ENCODE measurements around the gene OBSCN. TPM values are rescaled to one million over a fixed set of nuclear protein-coding genes. Genes with fewer than 3 reads are reported as not detected.

The OBSCN gene
- total and polyA plus RNA-seq, 2 donors = 10.1 to 75.9 TPM

GRCh38 chr1:228347181-228347580 is 139.3 kb downstream of the OBSCN start:
- Histone ChIP-seq H3K4me1 (ENCODE audit: control insufficient read depth in 2 of 2, insufficient read depth in 2 of 2, low read length in 2 of 2) (no peaks in the 10 kb centered on the region), H3K27ac (ENCODE audit: low read depth in 1 of 2, low read length in 1 of 2) (no peak overlapping the region), H3K36me3 (ENCODE audit: control insufficient read depth in 2 of 2, insufficient read depth in 2 of 2, low read length in 1 of 2) (peaks cover 0 to 15% of the 10 kb centered on the region in 2 donors), H3K4me3 (ENCODE audit: low read length in 2 of 2) (no peak overlapping the region), H3K9me3 (ENCODE audit: control insufficient read depth in 2 of 2, insufficient read depth in 1 of 2, low read length in 1 of 2) (no peaks in the 10 kb centered on the region), H3K27me3 (ENCODE audit: control insufficient read depth in 2 of 2, insufficient read depth in 1 of 2, low read length in 1 of 2) (no peaks in the 10 kb centered on the region)
- 96% methylated on average over 7 of the region's 7 CpGs for WGBS
- no peak for DNase-seq (ENCODE audit: low read depth in 6 of 9, low spot score in 9 of 9)

DNA sequence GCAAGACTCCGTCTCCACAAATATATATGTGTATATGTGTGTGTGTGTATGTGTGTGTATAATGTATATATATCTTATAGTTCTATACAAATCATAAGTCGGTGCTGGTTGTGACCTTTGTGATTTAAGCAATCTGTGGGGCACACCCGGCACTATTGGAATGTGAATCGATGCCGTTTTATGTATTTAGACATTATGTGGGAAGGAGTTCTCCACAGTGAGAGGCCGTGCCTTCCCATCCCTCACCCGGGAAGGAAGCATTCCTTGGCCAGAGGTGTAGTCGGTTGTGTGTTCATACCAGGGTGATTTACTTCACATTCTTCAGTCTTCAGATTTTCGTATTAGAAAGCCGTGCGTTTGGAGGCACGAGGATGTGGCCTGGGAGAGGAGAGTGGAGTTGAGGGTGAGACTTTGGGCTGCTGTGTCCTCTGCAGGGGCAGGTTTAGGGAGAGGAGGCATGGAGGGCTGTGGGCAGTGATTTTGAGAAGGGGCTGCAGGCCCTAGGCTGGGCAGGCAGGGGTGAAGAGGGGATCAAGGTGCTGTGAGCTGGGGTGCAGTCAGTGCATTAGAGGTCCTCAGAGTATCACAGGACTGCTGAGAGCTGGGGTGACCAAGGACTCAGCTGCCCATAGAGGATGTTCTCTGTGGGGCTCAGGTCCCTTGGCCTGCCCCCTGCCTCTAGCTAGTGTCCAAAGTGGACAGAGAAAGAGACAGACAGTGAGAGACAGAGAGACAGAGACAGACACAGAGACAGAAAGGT is 141.0 kb downstream of the OBSCN start:
- no peaks in the 10 kb centered on the region for H3K27me3 ChIP-seq (ENCODE audit: control insufficient read depth in 2 of 2, insufficient read depth in 1 of 2, low read length in 1 of 2)
- DNase-seq (ENCODE audit: low read depth in 6 of 9, low spot score in 9 of 9) = no peak

GRCh38 chr1:228349701-228350171 is 141.9 kb downstream of the OBSCN start:
- Histone ChIP-seq H3K4me3 (ENCODE audit: low read length in 2 of 2) (no peak overlapping the region), H3K27me3 (ENCODE audit: control insufficient read depth in 2 of 2, insufficient read depth in 1 of 2, low read length in 1 of 2) (no peaks in the 10 kb centered on the region), H3K4me1 (ENCODE audit: control insufficient read depth in 2 of 2, insufficient read depth in 2 of 2, low read length in 2 of 2) (no peaks in the 10 kb centered on the region), H3K9me3 (ENCODE audit: control insufficient read depth in 2 of 2, insufficient read depth in 1 of 2, low read length in 1 of 2) (no peaks in the 10 kb centered on the region), H3K36me3 (ENCODE audit: control insufficient read depth in 2 of 2, insufficient read depth in 2 of 2, low read length in 1 of 2) (peaks cover 0 to 8% of the 10 kb centered on the region in 2 donors), H3K27ac (ENCODE audit: low read depth in 1 of 2, low read length in 1 of 2) (no peak overlapping the region)
- no peak for DNase-seq (ENCODE audit: low read depth in 6 of 9, low spot score in 9 of 9)
- WGBS = 98% methylated on average over 15 of the region's 15 CpGs

More for the DNA sequence above, 141.0 kb downstream of the OBSCN start:
- WGBS = 93% methylated on average over 12 of the region's 12 CpGs
- Histone ChIP-seq H3K4me3 (ENCODE audit: low read length in 2 of 2) (no peak overlapping the region), H3K9me3 (ENCODE audit: control insufficient read depth in 2 of 2, insufficient read depth in 1 of 2, low read length in 1 of 2) (no peaks in the 10 kb centered on the region), H3K36me3 (ENCODE audit: control insufficient read depth in 2 of 2, insufficient read depth in 2 of 2, low read length in 1 of 2) (peaks cover 0 to 8% of the 10 kb centered on the region in 2 donors), H3K27ac (ENCODE audit: low read depth in 1 of 2, low read length in 1 of 2) (no peak overlapping the region), H3K4me1 (ENCODE audit: control insufficient read depth in 2 of 2, insufficient read depth in 2 of 2, low read length in 2 of 2) (no peaks in the 10 kb centered on the region)

GRCh38 chr1:228350179-228350742 is 142.4 kb downstream of the OBSCN start:
- Histone ChIP-seq H3K4me3 (ENCODE audit: low read length in 2 of 2) (no peak overlapping the region), H3K27me3 (ENCODE audit: control insufficient read depth in 2 of 2, insufficient read depth in 1 of 2, low read length in 1 of 2) (no peaks in the 10 kb centered on the region), H3K9me3 (ENCODE audit: control insufficient read depth in 2 of 2, insufficient read depth in 1 of 2, low read length in 1 of 2) (no peaks in the 10 kb centered on the region), H3K36me3 (ENCODE audit: control insufficient read depth in 2 of 2, insufficient read depth in 2 of 2, low read length in 1 of 2) (peaks cover 0 to 8% of the 10 kb centered on the region in 2 donors), H3K4me1 (ENCODE audit: control insufficient read depth in 2 of 2, insufficient read depth in 2 of 2, low read length in 2 of 2) (no peaks in the 10 kb centered on the region), H3K27ac (ENCODE audit: low read depth in 1 of 2, low read length in 1 of 2) (no peak overlapping the region)
- no peak for DNase-seq (ENCODE audit: low read depth in 6 of 9, low spot score in 9 of 9)
- 97% methylated on average over 1 of the region's 1 CpG for WGBS

- no peak for DNase-seq (ENCODE audit: low read depth in 6 of 9, low spot score in 9 of 9)
These were observed 143.3 kb downstream of the OBSCN start for GRCh38 chr1:228350831-228351781.

GRCh38 chr1:228351850-228352249 is 144.0 kb downstream of the OBSCN start:
- no peaks in the 10 kb centered on the region for H3K9me3 ChIP-seq (ENCODE audit: control insufficient read depth in 2 of 2, insufficient read depth in 1 of 2, low read length in 1 of 2)
- no peaks in the 10 kb centered on the region for H3K4me1 ChIP-seq (ENCODE audit: control insufficient read depth in 2 of 2, insufficient read depth in 2 of 2, low read length in 2 of 2)
- WGBS = 96% methylated on average over 13 of the region's 13 CpGs
- peaks cover 0 to 8% of the 10 kb centered on the region in 2 donors for H3K36me3 ChIP-seq (ENCODE audit: control insufficient read depth in 2 of 2, insufficient read depth in 2 of 2, low read length in 1 of 2)
- no peak overlapping the region for H3K27ac ChIP-seq (ENCODE audit: low read depth in 1 of 2, low read length in 1 of 2)
- no peak overlapping the region for H3K4me3 ChIP-seq (ENCODE audit: low read length in 2 of 2)
- DNase-seq (ENCODE audit: low read depth in 6 of 9, low spot score in 9 of 9) = no peak
- no peaks in the 10 kb centered on the region for H3K27me3 ChIP-seq (ENCODE audit: control insufficient read depth in 2 of 2, insufficient read depth in 1 of 2, low read length in 1 of 2)

More at GRCh38 chr1:228350831-228351781, 143.3 kb downstream of the OBSCN start:
- 95% methylated on average over 37 of the region's 37 CpGs for WGBS
- no peaks in the 10 kb centered on the region for H3K9me3 ChIP-seq (ENCODE audit: control insufficient read depth in 2 of 2, insufficient read depth in 1 of 2, low read length in 1 of 2)
- no peak overlapping the region for H3K4me3 ChIP-seq (ENCODE audit: low read length in 2 of 2)
- H3K4me1 ChIP-seq (ENCODE audit: control insufficient read depth in 2 of 2, insufficient read depth in 2 of 2, low read length in 2 of 2) = no peaks in the 10 kb centered on the region
- peaks cover 0 to 8% of the 10 kb centered on the region in 2 donors for H3K36me3 ChIP-seq (ENCODE audit: control insufficient read depth in 2 of 2, insufficient read depth in 2 of 2, low read length in 1 of 2)
- H3K27ac ChIP-seq (ENCODE audit: low read depth in 1 of 2, low read length in 1 of 2) = no peak overlapping the region
- no peaks in the 10 kb centered on the region for H3K27me3 ChIP-seq (ENCODE audit: control insufficient read depth in 2 of 2, insufficient read depth in 1 of 2, low read length in 1 of 2)

- Histone ChIP-seq H3K27me3 (ENCODE audit: control insufficient read depth in 2 of 2, insufficient read depth in 1 of 2, low read length in 1 of 2) (no peaks in the 10 kb centered on the region), H3K36me3 (ENCODE audit: control insufficient read depth in 2 of 2, insufficient read depth in 2 of 2, low read length in 1 of 2) (peaks cover 0 to 8% of the 10 kb centered on the region in 2 donors), H3K9me3 (ENCODE audit: control insufficient read depth in 2 of 2, insufficient read depth in 1 of 2, low read length in 1 of 2) (no peaks in the 10 kb centered on the region), H3K4me1 (ENCODE audit: control insufficient read depth in 2 of 2, insufficient read depth in 2 of 2, low read length in 2 of 2) (no peaks in the 10 kb centered on the region), H3K4me3 (ENCODE audit: low read length in 2 of 2) (no peak overlapping the region), H3K27ac (ENCODE audit: low read depth in 1 of 2, low read length in 1 of 2) (no peak overlapping the region)
- no peak for DNase-seq (ENCODE audit: low read depth in 6 of 9, low spot score in 9 of 9)
- WGBS = 97% methylated on average over 29 of the region's 29 CpGs
These were observed 145.0 kb downstream of the OBSCN start for GRCh38 chr1:228352677-228353481.

GRCh38 chr1:228353601-228354371 is 145.9 kb downstream of the OBSCN start:
- Histone ChIP-seq H3K4me3 (ENCODE audit: low read length in 2 of 2) (no peak overlapping the region), H3K27me3 (ENCODE audit: control insufficient read depth in 2 of 2, insufficient read depth in 1 of 2, low read length in 1 of 2) (no peaks in the 10 kb centered on the region), H3K36me3 (ENCODE audit: control insufficient read depth in 2 of 2, insufficient read depth in 2 of 2, low read length in 1 of 2) (peaks cover 0 to 8% of the 10 kb centered on the region in 2 donors), H3K27ac (ENCODE audit: low read depth in 1 of 2, low read length in 1 of 2) (peak overlapping the region in 1 of 2 donors; percentile 3), H3K9me3 (ENCODE audit: control insufficient read depth in 2 of 2, insufficient read depth in 1 of 2, low read length in 1 of 2) (no peaks in the 10 kb centered on the region), H3K4me1 (ENCODE audit: control insufficient read depth in 2 of 2, insufficient read depth in 2 of 2, low read length in 2 of 2) (no peaks in the 10 kb centered on the region)
- no peak for DNase-seq (ENCODE audit: low read depth in 6 of 9, low spot score in 9 of 9)
- WGBS = 96% methylated on average over 11 of the region's 11 CpGs
